GM12892 (cell line): ENCODE data around the gene RALY.

Source experiments
- DNase-seq: peaks from one replicate; pipeline ENCODE4 v3.0.0; 2011; ENCODE audit not compliant: insufficient read length
- FAIRE-seq: peaks from 2 replicates; lab custom pipeline; 2011; peaks lifted over from hg19 to GRCh38; lab: Jason Lieb, UNC
- POLR2A ChIP-seq: IDR thresholded peaks from 2 replicates; pipeline ENCODE4 v1.6.1; 2011; ENCODE audit warnings: low read depth, low read length, control low read depth
- POLR2AphosphoS5 ChIP-seq: IDR thresholded peaks from 2 replicates; pipeline ENCODE4 v1.6.1; 2011; ENCODE audit warnings: low read depth, low read length, control low read depth
- TAF1 ChIP-seq: IDR thresholded peaks from 2 replicates; pipeline ENCODE4 v1.6.1; 2011; ENCODE audit warnings: low read depth, mild to moderate bottlenecking, control low read depth, low read length, borderline replicate concordance

The RALY gene

DNA sequence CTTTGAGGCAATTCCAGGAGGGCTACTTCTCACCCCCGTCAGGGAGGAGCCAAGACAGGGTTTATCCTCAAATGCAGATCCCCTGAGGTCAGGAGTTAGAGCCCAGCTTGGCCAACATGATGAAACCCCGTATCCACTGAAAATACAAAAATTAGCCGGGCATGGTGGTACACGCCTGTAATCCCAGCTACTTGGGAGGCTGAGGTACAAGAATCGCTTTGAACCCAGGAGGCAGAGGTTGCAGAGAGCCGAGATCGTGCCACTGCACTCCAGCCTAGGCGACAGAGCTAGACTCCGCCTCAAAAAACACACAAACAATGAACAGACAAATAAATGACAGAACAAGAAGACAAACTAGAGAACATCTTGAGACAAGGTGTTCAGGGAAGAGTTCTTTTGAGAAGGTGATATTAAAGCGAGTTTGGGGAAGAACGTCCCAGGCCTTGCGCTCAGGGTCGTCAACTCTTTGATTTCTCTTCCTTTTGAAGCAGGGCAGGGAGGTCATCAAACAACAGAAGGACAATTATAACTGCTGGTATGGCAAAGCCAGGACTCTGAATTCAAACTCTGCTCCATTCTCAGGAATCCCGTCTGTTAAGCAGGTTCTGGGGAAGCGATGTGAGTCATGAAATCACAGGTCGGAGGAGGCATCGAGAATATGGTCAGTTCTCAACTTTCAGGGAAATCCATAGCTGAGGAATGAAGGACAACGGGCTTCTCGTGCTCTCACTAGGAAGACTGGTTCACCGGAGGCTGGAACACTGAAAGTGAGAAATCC is 1.4 kb upstream of the RALY start:
- no peak for FAIRE-seq

DNA sequence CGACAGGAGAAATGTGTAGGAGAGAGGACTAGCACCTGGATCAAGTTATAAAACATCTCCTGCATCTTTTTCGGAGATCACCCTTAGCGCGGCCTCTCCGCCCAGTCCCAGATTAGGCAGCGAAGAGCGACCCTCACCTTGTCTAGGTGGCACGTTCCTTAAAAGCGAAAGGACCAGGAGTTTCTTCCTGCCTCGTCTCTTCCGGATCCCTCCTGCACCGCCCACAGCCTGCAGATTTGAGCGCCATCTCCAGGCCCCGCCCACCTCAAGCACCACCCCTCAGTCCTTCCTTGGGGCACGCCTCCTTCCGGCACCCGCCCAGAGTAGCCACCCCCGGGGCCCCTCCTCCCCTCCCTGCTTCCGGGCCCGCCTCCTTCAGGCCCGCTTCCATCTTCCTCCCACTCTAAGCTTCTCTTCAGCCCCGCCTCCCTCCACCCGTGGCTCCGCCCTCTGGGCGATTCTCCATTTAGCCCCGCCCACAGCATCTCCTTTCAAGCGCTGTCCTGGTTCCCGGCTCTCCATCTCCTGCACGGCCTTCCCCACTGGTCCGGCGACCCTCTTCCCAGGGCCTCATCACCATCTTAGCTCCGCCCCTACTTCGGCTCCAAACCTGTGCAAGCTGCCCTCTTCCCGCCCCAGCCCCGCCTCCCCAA is 662 bp upstream of the RALY start:
- DNase-seq (peak; percentile 86), FAIRE-seq (peak; percentile 91)
- TF ChIP-seq POLR2AphosphoS5 (peak; percentile 96), TAF1 (peak; percentile 54; the same call in 1 of the 2 replicates), POLR2A (peak; percentile 91)

More for the DNA sequence above, 1.4 kb upstream of the RALY start:
- DNase-seq, result no peak
- TF ChIP-seq POLR2AphosphoS5 (no peak), TAF1 (no peak), POLR2A (no peak)

DNA sequence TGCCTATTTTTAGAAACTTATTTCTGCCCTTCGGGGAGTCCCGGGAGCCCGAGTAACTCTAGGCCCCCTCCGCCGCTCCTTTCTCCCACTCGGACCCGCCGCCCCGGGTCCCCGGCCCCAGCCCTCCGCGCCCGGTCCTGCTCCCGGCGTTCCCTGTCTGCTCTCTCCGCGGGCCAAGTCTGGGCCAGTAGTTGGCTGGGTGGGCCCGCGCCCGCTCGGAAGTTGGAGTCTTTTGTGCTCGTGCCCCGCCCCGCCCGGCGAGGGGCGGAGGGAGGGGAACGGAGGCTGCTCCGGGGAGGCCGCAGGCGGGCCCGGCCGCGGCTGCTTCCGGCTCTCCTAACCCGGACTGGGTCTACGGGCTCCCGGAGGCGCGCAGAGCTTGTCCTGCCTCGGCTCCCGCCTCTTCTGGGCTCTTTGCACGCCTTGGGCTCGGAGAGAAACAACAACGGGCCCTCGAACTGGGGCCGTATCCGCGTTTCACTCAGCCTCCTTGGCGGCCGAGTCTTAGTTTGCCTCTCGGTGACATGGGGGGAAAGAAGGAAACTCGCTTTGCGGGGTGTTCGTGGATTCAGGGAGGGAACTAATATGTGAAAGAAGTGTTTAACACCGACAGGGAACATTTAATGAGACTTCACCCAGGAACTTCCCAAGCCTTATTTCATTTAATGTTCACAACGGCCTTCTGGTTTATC is 657 bp downstream of the RALY start:
- DNase-seq (peak; percentile 73), FAIRE-seq (peak; percentile 48)
- no peak for TF ChIP-seq POLR2A
- 0 out of 2 replicates have a peak, but pooled peaks have one; percentile 61 for TF ChIP-seq TAF1

GRCh38 chr20:33995053-33995831 is 1.5 kb downstream of the RALY start:
- no peak for TF ChIP-seq POLR2A
- TF ChIP-seq POLR2AphosphoS5, result no peak
- DNase-seq (no peak), FAIRE-seq (no peak)

- FAIRE-seq (no peak), DNase-seq (no peak)
- no peak for TF ChIP-seq POLR2A
- TF ChIP-seq TAF1, result no peak
- no peak for TF ChIP-seq POLR2AphosphoS5
These were observed 5.4 kb downstream of the RALY start for GRCh38 chr20:33999025-33999649.

DNA sequence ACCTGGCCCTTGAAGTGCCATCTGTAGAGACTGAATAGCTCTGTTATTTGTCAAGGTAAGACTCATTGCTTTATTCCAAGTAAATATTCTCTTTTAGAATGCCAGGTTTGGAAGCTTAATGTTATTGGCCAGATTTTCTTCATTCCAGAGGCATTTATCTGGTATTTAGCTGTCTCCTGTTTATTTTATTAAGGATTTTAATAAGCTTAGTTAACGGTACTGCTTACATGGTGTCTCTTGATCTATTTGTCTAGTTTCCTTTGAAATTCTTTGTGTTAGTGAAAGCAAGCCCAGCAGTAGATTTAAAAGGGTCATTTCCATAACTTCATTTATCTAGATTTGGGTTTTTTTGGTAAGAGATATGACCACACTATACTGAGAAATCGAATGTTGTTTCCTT is 7.7 kb downstream of the RALY start:
- TF ChIP-seq TAF1 (no peak), POLR2A (no peak), POLR2AphosphoS5 (no peak)
- no peak for FAIRE-seq
- no peak for DNase-seq

DNA sequence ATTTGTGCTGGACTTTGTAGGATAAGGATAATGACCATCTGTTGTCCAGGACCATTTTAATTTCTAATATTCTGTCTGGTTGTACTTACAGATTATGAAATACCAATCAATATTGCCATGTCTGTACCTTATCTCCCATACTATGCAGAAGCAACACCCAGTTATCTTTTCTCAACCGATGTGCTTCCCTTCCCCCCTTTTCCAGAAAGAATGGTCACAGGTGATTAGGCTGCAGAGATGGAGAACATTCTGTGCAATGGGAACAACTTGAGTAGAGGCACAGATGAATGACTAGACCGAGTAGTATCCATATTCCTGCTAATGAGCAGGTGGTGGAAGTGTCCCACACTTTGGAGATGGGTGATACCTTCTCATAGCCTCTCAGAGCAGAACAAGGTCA is 10.5 kb downstream of the RALY start:
- FAIRE-seq, result peak; percentile 38
- DNase-seq, result no peak
- TF ChIP-seq POLR2AphosphoS5 (no peak), TAF1 (no peak), POLR2A (no peak)

GRCh38 chr20:34004790-34005457 is 11.2 kb downstream of the RALY start:
- no peak for TF ChIP-seq POLR2AphosphoS5
- no peak for TF ChIP-seq TAF1
- no peak for TF ChIP-seq POLR2A
- FAIRE-seq (no peak), DNase-seq (no peak)

GRCh38 chr20:34006619-34007018 is 12.9 kb downstream of the RALY start:
- FAIRE-seq (no peak), DNase-seq (no peak)
- TF ChIP-seq TAF1 (no peak), POLR2AphosphoS5 (no peak), POLR2A (no peak)

- no peak for TF ChIP-seq POLR2AphosphoS5
- no peak for TF ChIP-seq TAF1
- TF ChIP-seq POLR2A, result no peak
- DNase-seq (no peak), FAIRE-seq (no peak)
These were observed 14.8 kb downstream of the RALY start for GRCh38 chr20:34008477-34008876.
